GM20000 (cell line): Measurements from ENCODE around the gene PARM1.

Experiments used
- DNase-seq: peaks from one replicate; pipeline ENCODE4 v3.0.0; 2012; ENCODE audit warnings: low spot score
- CTCF ChIP-seq: IDR thresholded peaks from 2 replicates; pipeline ENCODE4 v1.5.1; 2012; ENCODE audit warnings: mild to moderate bottlenecking, control low read depth; ENCODE audit errors: extremely low read depth, missing control alignments

The PARM1 gene

GRCh38 chr4:75038376-75038775, 105.5 kb downstream of the PARM1 start:
- no peak for TF ChIP-seq CTCF
- no peak for DNase-seq

DNA sequence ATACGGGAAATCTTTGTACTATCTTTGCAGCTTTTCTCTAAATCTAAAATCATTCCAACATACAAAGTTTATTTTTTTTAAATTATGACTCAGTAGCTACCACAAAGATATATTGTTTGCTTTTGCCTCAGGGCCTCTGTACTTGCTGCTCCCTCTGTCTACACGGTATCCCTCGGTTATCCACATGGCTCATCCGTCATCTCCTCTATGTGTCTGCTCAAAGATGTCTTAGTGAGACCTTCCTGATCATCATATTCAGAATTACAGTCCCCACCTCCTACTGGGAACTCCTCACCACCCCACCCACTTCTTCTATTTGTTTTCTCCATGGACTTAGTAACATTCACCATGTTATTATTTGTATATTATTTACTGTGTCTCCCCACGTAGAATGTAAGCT, 107.8 kb downstream of the PARM1 start:
- DNase-seq, result no peak
- no peak for TF ChIP-seq CTCF

GRCh38 chr4:75042601-75043208, 109.8 kb downstream of the PARM1 start:
- no peak for DNase-seq
- TF ChIP-seq CTCF, result no peak

DNA sequence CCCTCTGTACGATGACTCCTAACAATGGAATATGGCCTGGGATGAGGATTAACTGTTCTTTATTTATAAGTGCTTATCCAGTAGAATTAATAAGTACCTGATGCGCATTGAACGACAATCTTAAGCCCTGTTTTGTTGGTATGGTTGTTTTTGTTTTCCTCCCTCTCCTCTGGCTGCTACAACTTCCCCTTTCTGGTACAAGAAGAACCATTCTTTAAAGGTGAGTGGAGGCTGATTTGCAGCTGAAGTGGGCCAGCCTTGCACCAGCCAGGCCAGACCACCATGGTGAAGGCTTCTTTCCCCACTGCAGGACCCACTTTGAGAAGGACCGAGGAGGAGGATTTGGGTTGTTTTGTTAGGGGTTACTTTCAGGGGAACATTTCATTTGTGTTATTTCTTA, 113.3 kb downstream of the PARM1 start:
- no peak for TF ChIP-seq CTCF
- DNase-seq, result no peak

- DNase-seq, result no peak
- no peak for TF ChIP-seq CTCF
Measured at GRCh38 chr4:75046641-75047040, 113.7 kb downstream of the PARM1 start.

DNA sequence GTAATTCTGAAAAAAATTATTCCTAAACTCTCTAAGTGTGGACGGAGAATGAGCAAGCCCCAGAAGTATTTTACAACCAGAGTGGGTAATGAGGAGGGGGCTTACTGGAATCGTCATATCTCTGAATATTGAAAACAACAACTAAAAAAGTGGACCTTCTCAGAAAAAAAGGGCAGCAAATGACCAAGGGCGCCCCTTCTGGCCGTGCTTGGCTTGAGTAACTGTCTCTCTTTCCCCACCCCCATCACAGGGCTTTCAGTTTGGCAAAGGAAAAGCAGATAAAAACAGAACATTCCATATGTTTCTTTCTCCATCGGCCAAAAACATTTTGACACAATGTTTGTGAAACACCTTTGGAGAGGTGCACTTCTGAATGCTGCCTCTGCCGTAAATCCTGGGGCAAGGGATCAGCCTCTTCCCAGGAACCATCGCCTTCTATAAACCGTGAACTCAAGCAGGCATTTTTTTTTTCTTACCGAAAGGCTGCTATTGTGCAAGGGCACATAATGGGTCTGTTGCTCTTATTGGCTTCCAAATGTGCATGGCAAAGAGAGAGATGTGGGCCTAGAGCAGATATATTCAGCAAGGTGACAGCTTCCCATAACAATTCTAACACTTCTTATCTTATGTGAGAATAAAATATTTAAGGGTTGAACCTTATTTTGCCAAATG, 115.4 kb downstream of the PARM1 start:
- TF ChIP-seq CTCF, result no peak

DNA sequence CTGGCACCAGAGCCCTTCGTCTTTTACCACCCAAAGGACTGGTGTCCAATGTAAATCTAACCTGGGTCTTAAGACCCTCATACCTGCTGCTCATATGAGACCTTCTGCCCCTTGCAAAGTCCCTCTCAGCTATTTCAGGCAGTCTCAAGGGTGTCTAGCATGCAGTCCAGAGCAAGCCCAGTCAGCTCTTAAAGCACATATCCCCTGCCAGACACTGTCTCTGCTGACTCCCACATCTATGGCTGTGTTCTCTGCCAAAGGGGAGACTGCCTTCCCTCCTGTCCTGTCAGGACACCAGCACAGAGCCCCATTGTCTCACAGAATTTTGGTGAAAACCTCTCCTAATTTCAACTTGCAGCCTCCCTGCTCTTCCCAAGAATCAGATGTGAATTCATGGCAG, 118.5 kb downstream of the PARM1 start:
- no peak for TF ChIP-seq CTCF
- no peak for DNase-seq

More for the DNA sequence above, 115.4 kb downstream of the PARM1 start:
- DNase-seq, result no peak
